Measurements from ENCODE around the gene FAM107B. TPM values are rescaled to one million over a fixed set of nuclear protein-coding genes. Genes with fewer than 3 reads are reported as not detected.
A peak's percentile ranks its signal among the peaks of the same experiment; 100 is the strongest.

The FAM107B gene
- total RNA-seq, 1 experiment from 2014 or later: 144 TPM

DNA sequence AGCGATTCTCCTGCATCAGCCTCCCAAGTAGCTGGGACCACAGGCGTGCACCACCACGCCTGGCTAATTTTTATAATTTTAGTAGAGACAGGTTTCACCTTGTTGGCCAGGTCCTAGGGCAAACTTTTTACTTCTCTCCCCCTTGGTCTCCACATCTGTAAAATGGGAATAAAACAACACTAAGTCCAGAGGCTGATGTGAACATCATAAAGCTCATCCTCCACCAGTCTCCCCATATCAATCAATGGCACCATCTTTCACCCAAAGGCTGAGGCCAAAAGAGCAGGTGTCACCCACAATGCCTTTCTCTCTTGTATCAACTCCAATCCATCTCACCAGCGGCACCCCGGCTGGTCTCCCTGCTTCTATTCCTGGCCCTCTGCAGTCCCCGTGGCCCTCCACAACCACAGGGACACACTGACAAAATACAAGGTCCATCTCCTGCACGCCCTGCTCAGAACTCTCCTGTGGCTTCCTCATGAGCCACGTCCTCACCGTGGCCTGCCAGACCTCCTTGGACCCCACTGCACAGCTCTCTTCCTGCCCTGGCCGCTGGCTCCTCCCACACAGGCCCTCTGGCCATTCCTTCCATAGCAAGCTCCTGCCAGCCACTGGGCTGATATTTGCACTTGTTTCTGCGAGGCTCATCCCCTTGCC lies 179.0 kb downstream of the FAM107B start:
- Histone ChIP-seq H3K79me2 (ENCODE audit: low read depth) (peaks cover 97% of the 10 kb centered on the region), H3K9me3 (ENCODE audit: insufficient read depth, low read depth) (no peaks in the 10 kb centered on the region)
- intact Hi-C loops (cut with micrococcal nuclease; ENCODE audit: unreplicated experiment): no loop called here

DNA sequence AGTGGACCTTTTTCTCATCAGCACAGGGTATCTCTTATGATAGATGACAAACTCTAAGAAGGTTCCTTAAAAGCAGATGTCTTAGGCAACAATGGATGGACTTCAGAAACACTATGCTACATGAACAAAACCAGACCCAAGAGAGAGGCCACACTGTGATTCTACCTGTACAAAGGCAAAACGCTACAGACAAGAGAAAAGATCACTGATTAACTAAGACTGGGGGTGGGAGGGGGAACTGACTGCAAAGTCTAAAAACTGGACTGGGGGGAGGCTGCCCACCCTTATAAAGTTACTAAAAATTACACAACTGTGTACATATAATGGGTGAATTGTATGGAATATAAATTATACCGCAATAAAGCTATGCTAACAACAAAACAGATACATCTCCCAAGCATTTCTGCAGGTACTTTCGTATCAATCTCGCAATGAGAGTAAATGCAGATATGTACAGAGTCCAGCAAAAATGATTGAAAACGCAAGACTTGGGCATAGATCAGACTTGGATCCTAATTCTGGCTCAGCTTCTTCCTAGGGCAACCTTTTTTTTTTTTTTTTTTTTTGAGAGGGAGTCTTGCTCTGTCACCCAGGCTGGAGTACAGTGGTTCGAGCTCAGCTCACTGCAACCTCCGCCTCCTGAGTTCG lies 179.7 kb downstream of the FAM107B start:
- Histone ChIP-seq H3K9me2 (ENCODE audit: insufficient read depth) (no peaks in the 10 kb centered on the region), H3K36me3 (ENCODE audit: low read depth) (peaks cover 43% of the 10 kb centered on the region), H3K4me2 (0 out of 2 replicates have a peak overlapping the region, but pooled peaks have one; percentile 46), H3F3A (ENCODE audit: insufficient read depth, low read depth) (peaks cover 62% of the 10 kb centered on the region; the same call in 1 of the 2 replicates), H3K9me3 (ENCODE audit: insufficient read depth, low read depth) (no peaks in the 10 kb centered on the region), H3K79me2 (ENCODE audit: low read depth) (peaks cover 97% of the 10 kb centered on the region), H3K4me3 (no peak overlapping the region), H4K20me1 (ENCODE audit: insufficient read depth) (peaks cover 34% of the 10 kb centered on the region; the same call in 1 of the 2 replicates), H3K27me3 (ENCODE audit: insufficient read depth, low read depth) (no peaks in the 10 kb centered on the region), H3K4me1 (replicated peaks; ENCODE audit: insufficient read depth) (peaks cover 77% of the 10 kb centered on the region), H3K27ac (peak overlapping the region; percentile 81; the same call in 1 of the 2 replicates), H2AFZ (no peak overlapping the region)
- BruUV-seq (replicated peaks): no TSS peak
- POLR2A ChIA-PET (ENCODE audit: unreplicated experiment): no interaction called here
- no peak for DNase-seq
- intact Hi-C loops (cut with micrococcal nuclease; ENCODE audit: unreplicated experiment): no loop called here
- CTCF ChIA-PET: no interaction called here
- TF ChIP-seq, protein P1, sequence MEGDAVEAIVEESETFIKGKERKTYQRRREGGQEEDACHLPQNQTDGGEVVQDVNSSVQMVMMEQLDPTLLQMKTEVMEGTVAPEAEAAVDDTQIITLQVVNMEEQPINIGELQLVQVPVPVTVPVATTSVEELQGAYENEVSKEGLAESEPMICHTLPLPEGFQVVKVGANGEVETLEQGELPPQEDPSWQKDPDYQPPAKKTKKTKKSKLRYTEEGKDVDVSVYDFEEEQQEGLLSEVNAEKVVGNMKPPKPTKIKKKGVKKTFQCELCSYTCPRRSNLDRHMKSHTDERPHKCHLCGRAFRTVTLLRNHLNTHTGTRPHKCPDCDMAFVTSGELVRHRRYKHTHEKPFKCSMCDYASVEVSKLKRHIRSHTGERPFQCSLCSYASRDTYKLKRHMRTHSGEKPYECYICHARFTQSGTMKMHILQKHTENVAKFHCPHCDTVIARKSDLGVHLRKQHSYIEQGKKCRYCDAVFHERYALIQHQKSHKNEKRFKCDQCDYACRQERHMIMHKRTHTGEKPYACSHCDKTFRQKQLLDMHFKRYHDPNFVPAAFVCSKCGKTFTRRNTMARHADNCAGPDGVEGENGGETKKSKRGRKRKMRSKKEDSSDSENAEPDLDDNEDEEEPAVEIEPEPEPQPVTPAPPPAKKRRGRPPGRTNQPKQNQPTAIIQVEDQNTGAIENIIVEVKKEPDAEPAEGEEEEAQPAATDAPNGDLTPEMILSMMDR (conservative IDR thresholded peaks at IDR 0.05): no peak
- TF ChIP-seq EZH2 (IDR thresholded peaks at IDR 0.05; ENCODE audit: low read depth): no peak

More for the DNA sequence above, 179.0 kb downstream of the FAM107B start:
- Histone ChIP-seq H3K27me3 (ENCODE audit: insufficient read depth, low read depth) (no peaks in the 10 kb centered on the region), H3K36me3 (ENCODE audit: low read depth) (peaks cover 38% of the 10 kb centered on the region), H3F3A (ENCODE audit: insufficient read depth, low read depth) (peaks cover 58% of the 10 kb centered on the region; the same call in 1 of the 2 replicates), H4K20me1 (ENCODE audit: insufficient read depth) (peaks cover 40% of the 10 kb centered on the region; the same call in 1 of the 2 replicates), H3K4me1 (replicated peaks; ENCODE audit: insufficient read depth) (peaks cover 70% of the 10 kb centered on the region), H3K4me2 (no peak overlapping the region), H3K4me3 (no peak overlapping the region), H3K27ac (peak overlapping the region; percentile 12; the same call in 1 of the 2 replicates), H2AFZ (no peak overlapping the region), H3K9me2 (ENCODE audit: insufficient read depth) (no peaks in the 10 kb centered on the region)
- no TSS peak for BruUV-seq (replicated peaks)
- DNase-seq: no peak
- POLR2A ChIA-PET (ENCODE audit: unreplicated experiment): no interaction called here
- no peak for TF ChIP-seq EZH2 (IDR thresholded peaks at IDR 0.05; ENCODE audit: low read depth)
- TF ChIP-seq, protein P1 (conservative IDR thresholded peaks at IDR 0.05): no peak
- CTCF ChIA-PET: no interaction called here

DNA sequence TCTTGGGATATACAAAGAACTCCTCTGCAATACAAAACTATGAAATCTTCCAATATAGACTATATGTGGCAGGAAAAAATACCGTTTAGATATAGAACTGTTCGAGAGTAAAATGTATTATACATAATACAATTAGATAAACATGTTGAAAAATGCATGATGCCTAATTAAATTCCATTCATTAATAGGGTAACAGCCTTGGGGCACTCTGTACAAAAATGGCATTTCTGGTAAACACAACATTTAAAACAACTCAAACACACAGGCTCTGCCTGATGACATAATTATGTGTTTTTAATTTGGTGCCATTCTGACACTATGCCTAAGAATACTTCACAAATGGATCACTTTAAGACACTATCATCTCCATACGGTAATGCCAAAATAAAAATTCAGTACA lies 180.9 kb downstream of the FAM107B start:
- Histone ChIP-seq H3K79me2 (ENCODE audit: low read depth) (peaks cover 97% of the 10 kb centered on the region), H2AFZ (no peak overlapping the region), H4K20me1 (ENCODE audit: insufficient read depth) (peaks cover 25% of the 10 kb centered on the region; the same call in 1 of the 2 replicates), H3K9me2 (ENCODE audit: insufficient read depth) (no peaks in the 10 kb centered on the region), H3K4me1 (replicated peaks; ENCODE audit: insufficient read depth) (peaks cover 85% of the 10 kb centered on the region), H3K27me3 (ENCODE audit: insufficient read depth, low read depth) (no peaks in the 10 kb centered on the region), H3F3A (ENCODE audit: insufficient read depth, low read depth) (peaks cover 67% of the 10 kb centered on the region), H3K4me2 (peak overlapping the region; percentile 46), H3K4me3 (no peak overlapping the region), H3K27ac (peak overlapping the region; percentile 81), H3K9me3 (ENCODE audit: insufficient read depth, low read depth) (no peaks in the 10 kb centered on the region), H3K36me3 (ENCODE audit: low read depth) (peaks cover 42% of the 10 kb centered on the region)
- ChIA-PET CTCF (no interaction called here), POLR2A (ENCODE audit: unreplicated experiment) (interaction anchor here (0.5 to 0.6 kb wide), 2 partner anchors 40 to 140 kb away, joined by 7 read pairs; no protein-coding TSS in a partner anchor)
- intact Hi-C loops (cut with micrococcal nuclease; ENCODE audit: unreplicated experiment): loop anchor here (2.0 kb wide), 1 partner anchor 57 kb away; no protein-coding TSS in a partner anchor
- no peak for TF ChIP-seq EZH2 (IDR thresholded peaks at IDR 0.05; ENCODE audit: low read depth)
- TF ChIP-seq, protein P1 (conservative IDR thresholded peaks at IDR 0.05): no peak
- no peak for DNase-seq
- no TSS peak for BruUV-seq (replicated peaks)

Measured in PC-9 (cell line).